ENCODE results near the gene NECTIN1. TPM values are rescaled to one million over a fixed set of nuclear protein-coding genes. Genes with fewer than 3 reads are reported as not detected.

NECTIN1 gene
- total and polyA plus RNA-seq, 4 donors: 1.3 to 7.1 (median 4.9) TPM

GRCh38 chr11:119687373-119688046 lies 41.5 kb downstream of the NECTIN1 start:
- H3K36me3 ChIP-seq (ENCODE audit: control insufficient read depth in 1 of 2, insufficient read depth in 2 of 2, low read length in 1 of 2): no peaks in the 10 kb centered on the region
- no peaks in the 10 kb centered on the region for H3K27me3 ChIP-seq (ENCODE audit: control insufficient read depth in 1 of 2, insufficient read depth in 2 of 2, low read length in 1 of 2)
- WGBS, 2 donors: 88 to 91% methylated on average over 15 of the region's 15 CpGs
- DNase-seq (no peak), ATAC-seq (ENCODE audit: low FRiP score) (no peak)
- intact Hi-C loops (cut with DNase I): no loop called here
- H3K9me3 ChIP-seq (ENCODE audit: control insufficient read depth, low read length): no peaks in the 10 kb centered on the region
- no peak overlapping the region for H3K27ac ChIP-seq (ENCODE audit: low read depth in 1 of 2, low read length in 2 of 2)
- H3K4me1 ChIP-seq (ENCODE audit: control insufficient read depth in 1 of 2, insufficient read depth in 2 of 2, low read length in 2 of 2): no peaks in the 10 kb centered on the region
- H3K4me3 ChIP-seq (ENCODE audit: low read length in 2 of 2): no peak overlapping the region

GRCh38 chr11:119686177-119686882 lies 42.7 kb downstream of the NECTIN1 start:
- intact Hi-C loops (cut with DNase I): no loop called here
- no peak for ATAC-seq (ENCODE audit: low FRiP score)

GRCh38 chr11:119685111-119685746 lies 43.8 kb downstream of the NECTIN1 start:
- no peak for ATAC-seq (ENCODE audit: low FRiP score)
- DNase-seq: no peak
- Histone ChIP-seq H3K27me3 (ENCODE audit: control insufficient read depth in 1 of 2, insufficient read depth in 2 of 2, low read length in 1 of 2) (no peaks in the 10 kb centered on the region), H3K4me1 (ENCODE audit: control insufficient read depth in 1 of 2, insufficient read depth in 2 of 2, low read length in 2 of 2) (no peaks in the 10 kb centered on the region), H3K4me3 (ENCODE audit: low read length in 2 of 2) (no peak overlapping the region), H3K36me3 (ENCODE audit: control insufficient read depth in 1 of 2, insufficient read depth in 2 of 2, low read length in 1 of 2) (no peaks in the 10 kb centered on the region), H3K27ac (ENCODE audit: low read depth in 1 of 2, low read length in 2 of 2) (no peak overlapping the region), H3K9me3 (ENCODE audit: control insufficient read depth, low read length) (no peaks in the 10 kb centered on the region)
- WGBS, 2 donors: 93% methylated on average over 8 to 13 of the region's 13 CpGs
- intact Hi-C loops (cut with DNase I): no loop called here

More at GRCh38 chr11:119686177-119686882, 42.7 kb downstream of the NECTIN1 start:
- no peak for DNase-seq
- Histone ChIP-seq H3K36me3 (ENCODE audit: control insufficient read depth in 1 of 2, insufficient read depth in 2 of 2, low read length in 1 of 2) (no peaks in the 10 kb centered on the region), H3K27me3 (ENCODE audit: control insufficient read depth in 1 of 2, insufficient read depth in 2 of 2, low read length in 1 of 2) (no peaks in the 10 kb centered on the region), H3K27ac (ENCODE audit: low read depth in 1 of 2, low read length in 2 of 2) (no peak overlapping the region), H3K4me1 (ENCODE audit: control insufficient read depth in 1 of 2, insufficient read depth in 2 of 2, low read length in 2 of 2) (no peaks in the 10 kb centered on the region), H3K4me3 (ENCODE audit: low read length in 2 of 2) (no peak overlapping the region), H3K9me3 (ENCODE audit: control insufficient read depth, low read length) (no peaks in the 10 kb centered on the region)
- 93 to 95% methylated on average over 19 of the region's 19 CpGs for WGBS, 2 donors

- Histone ChIP-seq H3K36me3 (ENCODE audit: control insufficient read depth in 1 of 2, insufficient read depth in 2 of 2, low read length in 1 of 2) (no peaks in the 10 kb centered on the region), H3K9me3 (ENCODE audit: control insufficient read depth, low read length) (no peaks in the 10 kb centered on the region), H3K4me3 (ENCODE audit: low read length in 2 of 2) (no peak overlapping the region), H3K27me3 (ENCODE audit: control insufficient read depth in 1 of 2, insufficient read depth in 2 of 2, low read length in 1 of 2) (no peaks in the 10 kb centered on the region), H3K4me1 (ENCODE audit: control insufficient read depth in 1 of 2, insufficient read depth in 2 of 2, low read length in 2 of 2) (no peaks in the 10 kb centered on the region), H3K27ac (ENCODE audit: low read depth in 1 of 2, low read length in 2 of 2) (no peak overlapping the region)
- intact Hi-C loops (cut with DNase I): no loop called here
- DNase-seq (no peak), ATAC-seq (ENCODE audit: low FRiP score) (no peak)
- 80 to 81% methylated on average over 15 of the region's 15 CpGs for WGBS, 2 donors
These were observed 44.5 kb downstream of the NECTIN1 start for GRCh38 chr11:119684361-119685110.

GRCh38 chr11:119683783-119684182 lies 45.2 kb downstream of the NECTIN1 start:
- Histone ChIP-seq H3K4me1 (ENCODE audit: control insufficient read depth in 1 of 2, insufficient read depth in 2 of 2, low read length in 2 of 2) (no peaks in the 10 kb centered on the region), H3K36me3 (ENCODE audit: control insufficient read depth in 1 of 2, insufficient read depth in 2 of 2, low read length in 1 of 2) (no peaks in the 10 kb centered on the region), H3K4me3 (ENCODE audit: low read length in 2 of 2) (no peak overlapping the region), H3K9me3 (ENCODE audit: control insufficient read depth, low read length) (no peaks in the 10 kb centered on the region), H3K27ac (ENCODE audit: low read depth in 1 of 2, low read length in 2 of 2) (no peak overlapping the region), H3K27me3 (ENCODE audit: control insufficient read depth in 1 of 2, insufficient read depth in 2 of 2, low read length in 1 of 2) (no peaks in the 10 kb centered on the region)
- intact Hi-C loops (cut with DNase I): no loop called here
- WGBS, 2 donors: 87% methylated on average over 9 of the region's 9 CpGs
- ATAC-seq (ENCODE audit: low FRiP score): no peak
- DNase-seq: no peak

- H3K27ac ChIP-seq (ENCODE audit: low read depth in 1 of 2, low read length in 2 of 2): no peak overlapping the region
- peak; percentile 9 for ATAC-seq (ENCODE audit: low FRiP score)
- intact Hi-C loops (cut with DNase I): no loop called here
- no peaks in the 10 kb centered on the region for H3K36me3 ChIP-seq (ENCODE audit: control insufficient read depth in 1 of 2, insufficient read depth in 2 of 2, low read length in 1 of 2)
- H3K4me3 ChIP-seq (ENCODE audit: low read length in 2 of 2): no peak overlapping the region
- H3K9me3 ChIP-seq (ENCODE audit: control insufficient read depth, low read length): no peaks in the 10 kb centered on the region
- 14 to 21% methylated on average over 8 of the region's 8 CpGs for WGBS, 2 donors
- H3K27me3 ChIP-seq (ENCODE audit: control insufficient read depth in 1 of 2, insufficient read depth in 2 of 2, low read length in 1 of 2): no peaks in the 10 kb centered on the region
- H3K4me1 ChIP-seq (ENCODE audit: control insufficient read depth in 1 of 2, insufficient read depth in 2 of 2, low read length in 2 of 2): no peaks in the 10 kb centered on the region
- no peak for DNase-seq
These were observed 47.6 kb downstream of the NECTIN1 start for GRCh38 chr11:119681361-119681910.

- H3K4me1 ChIP-seq (ENCODE audit: control insufficient read depth in 1 of 2, insufficient read depth in 2 of 2, low read length in 2 of 2): no peaks in the 10 kb centered on the region
- no peak overlapping the region for H3K4me3 ChIP-seq (ENCODE audit: low read length in 2 of 2)
- H3K27me3 ChIP-seq (ENCODE audit: control insufficient read depth in 1 of 2, insufficient read depth in 2 of 2, low read length in 1 of 2): no peaks in the 10 kb centered on the region
- DNase-seq (peak in 1 of 2 donors; percentile 74), ATAC-seq (ENCODE audit: low FRiP score) (peak; percentile 64)
- H3K9me3 ChIP-seq (ENCODE audit: control insufficient read depth, low read length): no peaks in the 10 kb centered on the region
- intact Hi-C loops (cut with DNase I): no loop called here
- WGBS, 2 donors: 33 to 37% methylated on average over 11 of the region's 11 CpGs
- H3K36me3 ChIP-seq (ENCODE audit: control insufficient read depth in 1 of 2, insufficient read depth in 2 of 2, low read length in 1 of 2): no peaks in the 10 kb centered on the region
- H3K27ac ChIP-seq (ENCODE audit: low read depth in 1 of 2, low read length in 2 of 2): no peak overlapping the region
These were observed 48.2 kb downstream of the NECTIN1 start for GRCh38 chr11:119680541-119681360.

GRCh38 chr11:119679346-119679745 lies 49.7 kb downstream of the NECTIN1 start:
- Histone ChIP-seq H3K36me3 (ENCODE audit: control insufficient read depth in 1 of 2, insufficient read depth in 2 of 2, low read length in 1 of 2) (no peaks in the 10 kb centered on the region), H3K27me3 (ENCODE audit: control insufficient read depth in 1 of 2, insufficient read depth in 2 of 2, low read length in 1 of 2) (no peaks in the 10 kb centered on the region), H3K4me1 (ENCODE audit: control insufficient read depth in 1 of 2, insufficient read depth in 2 of 2, low read length in 2 of 2) (no peaks in the 10 kb centered on the region), H3K4me3 (ENCODE audit: low read length in 2 of 2) (no peak overlapping the region), H3K27ac (ENCODE audit: low read depth in 1 of 2, low read length in 2 of 2) (no peak overlapping the region), H3K9me3 (ENCODE audit: control insufficient read depth, low read length) (no peaks in the 10 kb centered on the region)
- DNase-seq (no peak), ATAC-seq (ENCODE audit: low FRiP score) (no peak)
- WGBS, 2 donors: 95 to 98% methylated on average over 6 to 7 of the region's 7 CpGs
- intact Hi-C loops (cut with DNase I): no loop called here

Measured in aorta (tissue), 5 donors.